Endothelial cell of umbilical vein (primary cell): ENCODE data around the gene DAPK2.

Experiments
- EZH2 ChIP-seq: IDR thresholded peaks from 2 replicates; pipeline ENCODE4 v1.6.1; 2012; ENCODE audit warnings: borderline replicate concordance, low read depth, mild to moderate bottlenecking, moderate library complexity, low read length, inconsistent platforms; ENCODE audit not compliant: severe bottlenecking
- FOS ChIP-seq: IDR thresholded peaks from 2 replicates; pipeline ENCODE4 v1.6.1; 2011; ENCODE audit warnings: mild to moderate bottlenecking, low read length, moderate library complexity, borderline replicate concordance; ENCODE audit not compliant: insufficient read depth
- GATA2 ChIP-seq: IDR thresholded peaks from 2 replicates; pipeline ENCODE4 v1.7.0; 2011; ENCODE audit warnings: low read depth, mild to moderate bottlenecking, moderate library complexity, mixed read lengths, low read length; ENCODE audit not compliant: insufficient read length, insufficient read depth
- MYC ChIP-seq: IDR thresholded peaks from one replicate; pipeline ENCODE4 v1.6.1; 2011; ENCODE audit warnings: mild to moderate bottlenecking, low read depth, low read length
- POLR2A ChIP-seq: IDR thresholded peaks from 2 replicates; pipeline ENCODE4 v1.6.1; 2012; ENCODE audit warnings: low read depth, mild to moderate bottlenecking, control low read depth, low read length
- POLR2AphosphoS5 ChIP-seq: IDR thresholded peaks from 2 replicates; pipeline ENCODE4 v1.6.1; 2012; ENCODE audit warnings: low read depth, mild to moderate bottlenecking, control low read depth, low read length, moderate library complexity; ENCODE audit not compliant: insufficient read depth
- TF ChIP-seq, protein P1 (sequence below): IDR thresholded peaks from 2 replicates; pipeline ENCODE4 v1.6.1; 2011; ENCODE audit not compliant: insufficient read depth, insufficient read length
- TF ChIP-seq, protein P2 (sequence below), 2 donors: IDR thresholded peaks; 1 replicate in 1 of 2; 2 replicates in 1 of 2; pipeline ENCODE4 v1.5.1; 2011; ENCODE audit warnings: low read length in 2 of 2, mild to moderate bottlenecking in 2 of 2, moderate library complexity in 2 of 2, control low read depth in 1 of 2, inconsistent platforms in 1 of 2, low read depth in 1 of 2; ENCODE audit not compliant: insufficient read depth in 1 of 2; ENCODE audit errors: extremely low read depth in 1 of 2

DNA sequence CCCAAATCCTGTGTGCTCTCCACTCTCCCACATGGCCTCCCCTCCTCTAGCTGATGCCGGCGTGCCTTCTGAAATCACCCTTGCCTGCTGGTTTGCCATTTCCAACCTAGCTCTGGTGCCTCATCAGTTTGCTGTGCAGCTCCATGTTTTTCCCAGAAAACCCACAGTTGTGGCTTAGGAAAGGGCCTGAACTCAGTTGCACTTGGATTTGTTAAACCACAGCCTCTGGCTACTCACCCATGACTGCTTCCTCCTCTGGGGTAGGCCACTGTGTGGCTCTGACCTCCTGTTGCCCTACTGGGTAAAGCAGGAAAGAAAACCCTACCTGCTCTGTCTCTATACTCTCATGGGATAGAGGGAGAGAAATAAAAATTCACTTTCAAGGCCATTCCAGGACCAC is 97.3 kb downstream of the DAPK2 start:
- TF ChIP-seq, protein P1, sequence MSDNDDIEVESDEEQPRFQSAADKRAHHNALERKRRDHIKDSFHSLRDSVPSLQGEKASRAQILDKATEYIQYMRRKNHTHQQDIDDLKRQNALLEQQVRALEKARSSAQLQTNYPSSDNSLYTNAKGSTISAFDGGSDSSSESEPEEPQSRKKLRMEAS, result no peak
- TF ChIP-seq, protein P2, sequence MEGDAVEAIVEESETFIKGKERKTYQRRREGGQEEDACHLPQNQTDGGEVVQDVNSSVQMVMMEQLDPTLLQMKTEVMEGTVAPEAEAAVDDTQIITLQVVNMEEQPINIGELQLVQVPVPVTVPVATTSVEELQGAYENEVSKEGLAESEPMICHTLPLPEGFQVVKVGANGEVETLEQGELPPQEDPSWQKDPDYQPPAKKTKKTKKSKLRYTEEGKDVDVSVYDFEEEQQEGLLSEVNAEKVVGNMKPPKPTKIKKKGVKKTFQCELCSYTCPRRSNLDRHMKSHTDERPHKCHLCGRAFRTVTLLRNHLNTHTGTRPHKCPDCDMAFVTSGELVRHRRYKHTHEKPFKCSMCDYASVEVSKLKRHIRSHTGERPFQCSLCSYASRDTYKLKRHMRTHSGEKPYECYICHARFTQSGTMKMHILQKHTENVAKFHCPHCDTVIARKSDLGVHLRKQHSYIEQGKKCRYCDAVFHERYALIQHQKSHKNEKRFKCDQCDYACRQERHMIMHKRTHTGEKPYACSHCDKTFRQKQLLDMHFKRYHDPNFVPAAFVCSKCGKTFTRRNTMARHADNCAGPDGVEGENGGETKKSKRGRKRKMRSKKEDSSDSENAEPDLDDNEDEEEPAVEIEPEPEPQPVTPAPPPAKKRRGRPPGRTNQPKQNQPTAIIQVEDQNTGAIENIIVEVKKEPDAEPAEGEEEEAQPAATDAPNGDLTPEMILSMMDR (IDR thresholded peaks at IDR 0.05; ENCODE audit: extremely low read depth in 1 of 2, insufficient read depth in 1 of 2, low read depth in 1 of 2, low read length in 2 of 2), result no peak
- TF ChIP-seq EZH2, result no peak
- TF ChIP-seq POLR2AphosphoS5, result no peak
- no peak for TF ChIP-seq POLR2A
- no peak for TF ChIP-seq GATA2
- TF ChIP-seq MYC, result no peak
- no peak for TF ChIP-seq FOS
